GM10248 (cell line): Measurements from ENCODE around the gene TMEM234.

Source experiments
- CTCF ChIA-PET: fragments of 300-600 bp; sonication (Branson Sonifier 250); formaldehyde crosslinking; extraction: SDS; loops from one replicate; lab custom pipeline; 2021; ENCODE audit warnings: antibody characterized with exemption; lab: Yijun Ruan, JAX
- POLR2A ChIA-PET: fragments of 350-650 bp; sonication (Branson Sonifier 250); formaldehyde crosslinking; extraction: SDS; loops from one replicate; lab custom pipeline; 2020; ENCODE audit warnings: antibody characterized with exemption; lab: Yijun Ruan, JAX
- DNase-seq: peaks from one replicate; pipeline ENCODE4 v3.0.0; 2012; ENCODE audit errors: extremely low spot score
- TF ChIP-seq, protein P1 (sequence below): IDR thresholded peaks from 2 replicates; pipeline ENCODE4 v1.5.1; 2012; ENCODE audit warnings: mild to moderate bottlenecking, low read depth; ENCODE audit errors: extremely low read depth, missing control alignments, control extremely low read depth

TMEM234 gene

DNA sequence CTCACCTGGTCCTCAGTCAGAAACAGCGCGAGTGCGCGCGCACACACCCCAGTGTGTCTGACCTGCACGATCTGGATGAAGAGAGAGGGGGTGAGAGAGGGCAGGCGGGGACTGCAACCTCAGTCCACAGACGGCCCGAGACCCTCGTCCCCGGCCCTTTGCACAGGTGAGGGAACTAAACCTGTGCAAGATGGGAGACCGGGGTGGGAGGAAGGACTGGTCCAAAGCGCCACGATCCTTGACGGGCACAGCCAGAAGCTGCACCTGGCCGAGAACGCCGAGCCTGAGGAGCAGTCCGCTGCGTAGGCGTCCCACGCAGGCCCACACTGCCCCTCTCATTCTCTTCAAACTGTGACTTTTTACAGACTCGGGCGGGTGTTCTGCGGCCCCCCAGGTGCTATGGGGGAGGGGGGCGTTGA, 17.2 kb downstream of the TMEM234 start:
- TF ChIP-seq, protein P1, sequence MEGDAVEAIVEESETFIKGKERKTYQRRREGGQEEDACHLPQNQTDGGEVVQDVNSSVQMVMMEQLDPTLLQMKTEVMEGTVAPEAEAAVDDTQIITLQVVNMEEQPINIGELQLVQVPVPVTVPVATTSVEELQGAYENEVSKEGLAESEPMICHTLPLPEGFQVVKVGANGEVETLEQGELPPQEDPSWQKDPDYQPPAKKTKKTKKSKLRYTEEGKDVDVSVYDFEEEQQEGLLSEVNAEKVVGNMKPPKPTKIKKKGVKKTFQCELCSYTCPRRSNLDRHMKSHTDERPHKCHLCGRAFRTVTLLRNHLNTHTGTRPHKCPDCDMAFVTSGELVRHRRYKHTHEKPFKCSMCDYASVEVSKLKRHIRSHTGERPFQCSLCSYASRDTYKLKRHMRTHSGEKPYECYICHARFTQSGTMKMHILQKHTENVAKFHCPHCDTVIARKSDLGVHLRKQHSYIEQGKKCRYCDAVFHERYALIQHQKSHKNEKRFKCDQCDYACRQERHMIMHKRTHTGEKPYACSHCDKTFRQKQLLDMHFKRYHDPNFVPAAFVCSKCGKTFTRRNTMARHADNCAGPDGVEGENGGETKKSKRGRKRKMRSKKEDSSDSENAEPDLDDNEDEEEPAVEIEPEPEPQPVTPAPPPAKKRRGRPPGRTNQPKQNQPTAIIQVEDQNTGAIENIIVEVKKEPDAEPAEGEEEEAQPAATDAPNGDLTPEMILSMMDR = no peak
- no peak for DNase-seq
- POLR2A ChIA-PET = interaction anchor here (1.7 kb wide), 1 partner anchor 131 kb away, joined by 7 read pairs; the partner anchor contains the start of gene MARCKSL1
- CTCF ChIA-PET = interaction anchor here (1.5 to 4.1 kb wide), 3 partner anchors 11 to 43 kb away, joined by 3 to 39 read pairs (median 7); no protein-coding TSS in a partner anchor

DNA sequence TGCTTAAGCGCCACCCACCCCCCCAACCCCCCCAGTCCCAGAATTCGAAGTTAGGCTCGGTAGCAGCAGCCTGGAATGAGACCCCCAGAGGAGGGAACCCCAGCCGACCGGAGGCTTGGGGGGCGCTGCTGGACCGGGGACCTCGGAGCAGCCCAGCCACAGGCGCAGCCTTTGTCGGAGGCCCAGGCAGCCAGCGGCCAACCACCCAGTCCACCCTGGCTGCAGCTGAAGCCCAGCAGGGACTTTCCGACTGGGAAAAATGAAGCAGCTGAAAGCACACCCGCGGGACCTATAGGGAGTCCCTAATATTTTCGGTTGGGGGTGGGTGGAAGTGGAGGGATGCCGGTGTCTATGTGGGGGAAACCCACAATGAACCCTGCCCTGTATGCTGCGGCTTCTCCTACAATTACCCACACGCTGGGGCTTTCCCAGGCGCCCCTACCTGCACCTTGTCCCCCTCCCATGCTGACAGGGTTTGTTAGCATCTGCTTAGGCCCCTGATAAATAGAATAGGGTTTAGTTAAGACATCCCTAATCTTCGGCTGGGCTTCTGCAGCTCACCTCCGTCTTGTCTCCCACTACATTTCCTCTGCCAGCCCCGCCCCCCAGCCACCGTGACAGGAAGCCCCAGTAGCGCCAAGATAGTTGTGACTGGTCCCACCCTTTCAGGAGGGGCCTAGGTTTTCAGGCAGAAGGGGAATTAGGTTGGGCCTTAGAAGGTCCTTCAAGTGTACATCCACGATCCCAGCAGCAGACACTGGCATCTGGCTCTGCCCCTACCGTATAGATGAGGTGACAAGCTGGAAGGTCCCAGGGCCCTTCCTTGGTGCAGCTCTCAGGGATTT, 20.9 kb downstream of the TMEM234 start:
- ChIA-PET CTCF (interaction anchor here (1.3 to 3.3 kb wide), 7 partner anchors 9 to 90 kb away, joined by 3 to 30 read pairs (median 3); partner anchors contain the start of gene TXLNA), POLR2A (interaction anchor here (0.6 to 2.4 kb wide), 5 partner anchors 12 to 135 kb away, joined by 3 to 13 read pairs (median 4); partner anchors contain the start of genes KPNA6, MARCKSL1 and TXLNA)
- TF ChIP-seq, protein P1 = no peak
- peak; percentile 80 for DNase-seq

GRCh38 chr1:32200226-32201010, 21.7 kb downstream of the TMEM234 start, which contains the start of gene CCDC28B:
TSS of gene CCDC28B (plus strand) at chr1:32200595. CDS start at chr1:32201936, 1,341 bp downstream.
- TF ChIP-seq, protein P1 = no peak
- ChIA-PET POLR2A (interaction anchor here (0.5 to 2.4 kb wide), 7 partner anchors 10 to 194 kb away, joined by 3 to 13 read pairs (median 3); partner anchors contain the start of genes BSDC1, KPNA6, MARCKSL1 and TXLNA), CTCF (interaction anchor here (0.8 to 3.3 kb wide), 10 partner anchors 8 to 117 kb away, joined by 3 to 30 read pairs (median 4); partner anchors contain the start of gene TXLNA)
- peak; percentile 78 for DNase-seq

DNA sequence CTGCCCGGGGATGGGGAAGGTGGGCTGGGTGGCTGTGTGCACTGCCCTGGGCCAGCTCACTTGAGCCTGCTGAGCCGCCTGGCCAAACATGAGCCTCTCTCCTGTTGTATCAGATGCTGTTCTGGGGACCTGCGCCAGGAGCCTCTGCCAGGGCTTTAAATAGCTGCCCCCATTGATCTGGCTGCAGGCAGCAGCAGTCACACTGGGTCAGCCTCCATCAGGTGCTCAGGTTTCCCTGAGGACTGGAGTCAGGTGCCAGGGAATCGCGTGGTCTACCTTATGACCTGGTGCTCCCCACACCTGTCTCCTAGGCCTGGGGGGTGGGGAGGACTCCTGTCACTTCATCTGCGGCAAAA, 22.5 kb downstream of the TMEM234 start:
- ChIA-PET CTCF (interaction anchor here (1.4 to 2.7 kb wide), 4 partner anchors 11 to 50 kb away, joined by 3 to 6 read pairs (median 4); no protein-coding TSS in a partner anchor), POLR2A (interaction anchor here (1.9 kb wide), 1 partner anchor 20 kb away, joined by 13 read pairs; the partner anchor contains the start of gene TXLNA)
- DNase-seq = no peak
- TF ChIP-seq, protein P1 = no peak

DNA sequence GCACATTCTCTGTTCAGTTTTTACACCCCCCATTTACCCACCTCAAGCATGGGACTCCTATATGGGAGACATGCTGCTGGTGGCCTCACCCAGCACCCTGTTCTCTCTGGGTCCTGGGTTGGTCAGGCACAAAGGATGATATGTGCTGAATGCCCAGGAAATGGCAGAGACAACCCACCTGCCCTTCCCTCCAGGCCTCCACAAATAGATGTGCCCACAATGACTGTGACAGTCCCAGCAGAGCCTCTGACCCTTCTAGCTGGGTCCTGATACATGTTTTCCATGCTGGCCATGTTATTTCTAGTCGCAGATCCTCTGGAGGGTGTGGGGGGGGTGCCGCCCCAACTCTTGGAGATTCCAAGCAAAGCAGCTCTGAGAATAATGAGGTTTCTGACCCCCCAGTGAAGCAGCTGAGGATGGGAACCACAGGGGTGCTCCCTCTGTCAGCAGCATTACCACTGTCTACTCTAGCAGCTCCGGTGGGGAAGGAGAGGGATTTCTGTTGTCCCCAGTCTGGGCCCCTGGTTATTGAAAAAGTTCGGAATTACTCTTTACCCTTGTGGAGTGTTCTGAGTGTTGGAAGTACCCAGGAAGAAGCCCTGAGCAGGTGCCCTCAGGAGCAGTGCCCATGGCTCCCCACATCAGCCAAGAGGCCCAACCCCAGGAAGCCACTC, 23.0 kb downstream of the TMEM234 start:
- TF ChIP-seq, protein P1 = no peak
- DNase-seq = no peak
- POLR2A ChIA-PET = no interaction called here
- CTCF ChIA-PET = interaction anchor here (1.6 to 2.8 kb wide), 4 partner anchors 12 to 50 kb away, joined by 4 to 17 read pairs (median 6); no protein-coding TSS in a partner anchor
